ENCODE measurements around the gene AOPEP. TPM values are rescaled to one million over a fixed set of nuclear protein-coding genes. Genes with fewer than 3 reads are reported as not detected.
A peak's percentile ranks its signal among the peaks of the same experiment; 100 is the strongest.

The AOPEP gene
- total and polyA plus RNA-seq, 2 donors (not counting 1 experiment from before 2014, with no cell fraction given), result 66.1 to 94.1 TPM

- H3K4me3 ChIP-seq (replicated peaks in 1 of 4; ENCODE audit: control extremely low read depth in 1 of 4, insufficient read depth in 1 of 4, low read depth in 3 of 4, low read length in 4 of 4), result no peak overlapping the region
- no peaks in the 10 kb centered on the region for H4K20me1 ChIP-seq (ENCODE audit: control insufficient read depth, extremely low read depth, insufficient read depth, low read length)
- H3K4me1 ChIP-seq (ENCODE audit: control insufficient read depth, extremely low read depth, insufficient read depth, low read length), result peaks cover 23% of the 10 kb centered on the region
Observed at GRCh38 chr9:94926431-94926800, 199.9 kb downstream of the AOPEP start.

GRCh38 chr9:94927048-94927761 is 200.7 kb downstream of the AOPEP start:
- H3K79me2 ChIP-seq (ENCODE audit: control insufficient read depth, insufficient read depth, low read length), result no peaks in the 10 kb centered on the region
- no peak for DNase-seq (ENCODE audit: low read depth in 2 of 2)
- no peak overlapping the region for H3K9ac ChIP-seq (ENCODE audit: insufficient read depth, low read length)
- H3K4me3 ChIP-seq (replicated peaks in 1 of 4; ENCODE audit: control extremely low read depth in 1 of 4, insufficient read depth in 1 of 4, low read depth in 3 of 4, low read length in 4 of 4), result no peak overlapping the region
- H3K27ac ChIP-seq (ENCODE audit: insufficient read depth, low read length), result no peak overlapping the region
- TF ChIP-seq EZH2 (IDR thresholded peaks at IDR 0.05; ENCODE audit: low read length, missing control alignments) (no peak), CTCF (conservative IDR thresholded peaks at IDR 0.05 in 1 of 2, IDR thresholded peaks at IDR 0.05 in 1 of 2; ENCODE audit: low read depth in 1 of 2, low read length in 2 of 2) (no peak)
- H3K4me1 ChIP-seq (ENCODE audit: control insufficient read depth, extremely low read depth, insufficient read depth, low read length), result peaks cover 15% of the 10 kb centered on the region
- H3K27me3 ChIP-seq (ENCODE audit: control insufficient read depth, insufficient read depth, low read length), result no peaks in the 10 kb centered on the region
- no peaks in the 10 kb centered on the region for H3K36me3 ChIP-seq (ENCODE audit: control insufficient read depth, insufficient read depth, low read length)
- H2AFZ ChIP-seq (ENCODE audit: low read length), result no peak overlapping the region
- no peaks in the 10 kb centered on the region for H3K9me3 ChIP-seq (ENCODE audit: control insufficient read depth, insufficient read depth, low read depth, low read length)
- no peaks in the 10 kb centered on the region for H4K20me1 ChIP-seq (ENCODE audit: control insufficient read depth, extremely low read depth, insufficient read depth, low read length)
- no peak overlapping the region for H3K4me2 ChIP-seq (ENCODE audit: extremely low read depth, insufficient read depth, low read length)

More at GRCh38 chr9:94926431-94926800, 199.9 kb downstream of the AOPEP start:
- H3K27ac ChIP-seq (ENCODE audit: insufficient read depth, low read length), result no peak overlapping the region
- no peak overlapping the region for H2AFZ ChIP-seq (ENCODE audit: low read length)
- no peak for DNase-seq (ENCODE audit: low read depth in 2 of 2)
- no peaks in the 10 kb centered on the region for H3K36me3 ChIP-seq (ENCODE audit: control insufficient read depth, insufficient read depth, low read length)
- no peaks in the 10 kb centered on the region for H3K79me2 ChIP-seq (ENCODE audit: control insufficient read depth, insufficient read depth, low read length)
- no peaks in the 10 kb centered on the region for H3K27me3 ChIP-seq (ENCODE audit: control insufficient read depth, insufficient read depth, low read length)
- no peak overlapping the region for H3K4me2 ChIP-seq (ENCODE audit: extremely low read depth, insufficient read depth, low read length)
- TF ChIP-seq CTCF (conservative IDR thresholded peaks at IDR 0.05 in 1 of 2, IDR thresholded peaks at IDR 0.05 in 1 of 2; ENCODE audit: low read depth in 1 of 2, low read length in 2 of 2) (no peak), EZH2 (IDR thresholded peaks at IDR 0.05; ENCODE audit: low read length, missing control alignments) (no peak)
- H3K9me3 ChIP-seq (ENCODE audit: control insufficient read depth, insufficient read depth, low read depth, low read length), result no peaks in the 10 kb centered on the region
- no peak overlapping the region for H3K9ac ChIP-seq (ENCODE audit: insufficient read depth, low read length)

GRCh38 chr9:94927762-94928670 is 201.5 kb downstream of the AOPEP start:
- TF ChIP-seq EZH2 (IDR thresholded peaks at IDR 0.05; ENCODE audit: low read length, missing control alignments), result no peak

More at GRCh38 chr9:94927762-94928670, 201.5 kb downstream of the AOPEP start:
- H2AFZ ChIP-seq (ENCODE audit: low read length), result no peak overlapping the region
- H3K9ac ChIP-seq (ENCODE audit: insufficient read depth, low read length), result no peak overlapping the region
- H3K4me1 ChIP-seq (ENCODE audit: control insufficient read depth, extremely low read depth, insufficient read depth, low read length), result peaks cover 14% of the 10 kb centered on the region
- no peak overlapping the region for H3K4me2 ChIP-seq (ENCODE audit: extremely low read depth, insufficient read depth, low read length)
- peak overlapping the region; percentile 13 for H3K27ac ChIP-seq (ENCODE audit: insufficient read depth, low read length)
- H3K79me2 ChIP-seq (ENCODE audit: control insufficient read depth, insufficient read depth, low read length), result no peaks in the 10 kb centered on the region
- no peaks in the 10 kb centered on the region for H3K36me3 ChIP-seq (ENCODE audit: control insufficient read depth, insufficient read depth, low read length)
- H3K9me3 ChIP-seq (ENCODE audit: control insufficient read depth, insufficient read depth, low read depth, low read length), result no peaks in the 10 kb centered on the region
- H4K20me1 ChIP-seq (ENCODE audit: control insufficient read depth, extremely low read depth, insufficient read depth, low read length), result no peaks in the 10 kb centered on the region
- H3K27me3 ChIP-seq (ENCODE audit: control insufficient read depth, insufficient read depth, low read length), result no peaks in the 10 kb centered on the region
- H3K4me3 ChIP-seq (replicated peaks in 1 of 4; ENCODE audit: control extremely low read depth in 1 of 4, insufficient read depth in 1 of 4, low read depth in 3 of 4, low read length in 4 of 4), result no peak overlapping the region
- DNase-seq (ENCODE audit: low read depth in 2 of 2), result no peak
